Measurements from ENCODE around the gene ITPKB.
A peak's percentile ranks its signal among the peaks of the same experiment; 100 is the strongest.

ITPKB gene

GRCh38 chr1:226704169-226704937 lies 34.7 kb downstream of the ITPKB start:
- DNase-seq (ENCODE audit: low spot score) = no peak

- DNase-seq (ENCODE audit: low spot score) = peak; percentile 74
Observed at GRCh38 chr1:226702957-226703831, 35.9 kb downstream of the ITPKB start.

GRCh38 chr1:226702318-226702956 lies 36.6 kb downstream of the ITPKB start:
- DNase-seq (ENCODE audit: low spot score) = peak; percentile 77

GRCh38 chr1:226700861-226701260 lies 38.2 kb downstream of the ITPKB start:
- DNase-seq (ENCODE audit: low spot score) = no peak

GRCh38 chr1:226699166-226699565 lies 39.9 kb downstream of the ITPKB start:
- DNase-seq (ENCODE audit: low spot score) = no peak

DNA sequence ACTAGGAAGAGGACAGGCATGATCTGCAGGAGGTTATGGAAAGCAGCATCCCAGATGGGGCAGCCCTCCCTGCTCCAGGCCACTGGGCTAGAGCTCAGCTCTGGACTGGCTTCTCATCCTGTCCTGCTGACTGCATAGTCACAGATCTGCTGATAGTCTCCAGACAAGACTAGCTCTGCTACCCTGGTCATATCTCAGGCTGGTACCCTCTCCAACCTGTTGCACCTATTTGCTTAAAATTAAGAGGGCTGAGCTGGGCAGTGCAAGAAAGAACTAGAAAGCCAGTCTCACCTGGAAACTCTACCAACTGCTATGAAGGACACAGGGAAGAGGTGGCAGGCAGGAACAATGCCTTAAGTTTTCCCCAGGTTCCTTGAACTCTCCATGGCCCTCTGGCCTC lies 40.4 kb downstream of the ITPKB start:
- no peak for DNase-seq (ENCODE audit: low spot score)

DNA sequence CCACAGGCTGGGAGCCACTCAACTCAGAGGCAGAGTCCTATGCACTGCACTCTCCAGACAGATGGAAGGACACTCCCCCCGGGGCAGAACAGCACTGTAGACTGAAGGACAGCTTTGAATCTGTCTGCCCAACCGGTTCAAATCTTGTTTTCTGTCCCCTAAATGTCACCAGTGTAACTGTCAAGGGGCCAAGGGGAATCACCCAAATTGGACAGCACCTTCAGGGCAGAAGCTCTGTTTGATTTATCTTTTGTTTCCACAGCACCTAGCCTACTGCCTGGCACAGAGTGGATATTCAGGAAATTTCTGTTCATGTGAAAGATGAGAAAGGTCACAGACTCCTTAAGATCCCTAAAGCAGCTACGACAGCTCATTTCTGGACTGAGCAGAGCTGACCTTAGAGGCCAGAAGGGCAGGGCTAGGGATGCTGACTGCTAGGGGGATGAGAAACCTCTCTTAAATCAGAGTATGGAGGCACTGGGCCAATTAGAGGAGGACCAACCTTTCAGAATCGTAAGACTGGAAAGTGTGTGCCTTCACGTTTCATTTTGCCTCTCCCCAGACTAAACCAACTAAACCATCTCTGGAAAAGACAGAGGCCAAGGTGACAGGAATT lies 41.0 kb downstream of the ITPKB start:
- no peak for DNase-seq (ENCODE audit: low spot score)

- DNase-seq (ENCODE audit: low spot score) = no peak
Observed at GRCh38 chr1:226697151-226697928, 41.7 kb downstream of the ITPKB start.

GRCh38 chr1:226696547-226696946 lies 42.5 kb downstream of the ITPKB start:
- DNase-seq (ENCODE audit: low spot score) = no peak

DNA sequence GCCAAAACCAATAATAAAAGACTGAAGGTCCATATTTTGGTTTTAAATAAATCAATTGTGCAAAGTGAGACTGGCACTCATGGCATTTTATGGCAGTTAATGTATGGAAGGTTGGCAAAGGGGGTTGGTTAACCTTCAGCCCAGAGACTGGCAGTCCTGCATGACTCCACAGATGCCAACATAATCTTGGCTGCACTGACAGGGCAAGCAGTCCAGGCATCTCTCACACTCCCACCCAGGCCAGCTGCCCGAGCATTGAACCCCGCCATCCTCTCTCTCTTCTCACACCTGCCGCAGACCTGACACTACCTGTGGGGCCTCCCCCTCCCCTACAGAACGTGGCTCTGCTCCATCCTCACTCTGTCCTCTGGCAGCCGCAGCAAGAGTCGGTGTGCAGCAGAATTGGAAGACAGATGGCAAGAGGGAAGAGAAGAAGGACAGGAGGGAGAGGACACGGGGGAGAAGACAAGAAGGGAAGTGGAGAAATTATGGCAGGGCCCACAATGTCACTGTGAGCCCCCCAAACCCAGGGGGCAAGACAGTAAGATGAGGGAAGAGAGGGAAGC lies 43.7 kb downstream of the ITPKB start:
- DNase-seq (ENCODE audit: low spot score) = no peak

DNA sequence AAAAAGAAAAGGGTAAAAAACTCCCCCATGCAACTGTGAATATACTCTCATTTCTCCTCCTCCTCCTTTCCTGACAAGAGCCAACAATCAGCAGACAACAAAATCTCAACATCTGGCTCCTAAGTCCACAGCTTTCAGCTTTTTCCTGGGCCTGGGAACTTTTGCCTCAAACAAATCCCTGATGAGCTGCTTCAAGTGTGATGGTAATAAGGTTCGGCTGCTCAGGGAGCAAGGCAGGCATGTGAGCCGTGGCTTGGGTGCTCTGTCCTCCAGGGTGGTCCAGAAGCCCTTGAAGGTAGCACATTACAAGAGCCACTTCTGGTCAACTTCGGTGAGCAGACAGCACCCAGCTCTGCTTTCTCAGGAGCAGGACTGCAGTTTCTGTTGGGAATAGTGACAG lies 46.3 kb downstream of the ITPKB start:
- no peak for DNase-seq (ENCODE audit: low spot score)

DNA sequence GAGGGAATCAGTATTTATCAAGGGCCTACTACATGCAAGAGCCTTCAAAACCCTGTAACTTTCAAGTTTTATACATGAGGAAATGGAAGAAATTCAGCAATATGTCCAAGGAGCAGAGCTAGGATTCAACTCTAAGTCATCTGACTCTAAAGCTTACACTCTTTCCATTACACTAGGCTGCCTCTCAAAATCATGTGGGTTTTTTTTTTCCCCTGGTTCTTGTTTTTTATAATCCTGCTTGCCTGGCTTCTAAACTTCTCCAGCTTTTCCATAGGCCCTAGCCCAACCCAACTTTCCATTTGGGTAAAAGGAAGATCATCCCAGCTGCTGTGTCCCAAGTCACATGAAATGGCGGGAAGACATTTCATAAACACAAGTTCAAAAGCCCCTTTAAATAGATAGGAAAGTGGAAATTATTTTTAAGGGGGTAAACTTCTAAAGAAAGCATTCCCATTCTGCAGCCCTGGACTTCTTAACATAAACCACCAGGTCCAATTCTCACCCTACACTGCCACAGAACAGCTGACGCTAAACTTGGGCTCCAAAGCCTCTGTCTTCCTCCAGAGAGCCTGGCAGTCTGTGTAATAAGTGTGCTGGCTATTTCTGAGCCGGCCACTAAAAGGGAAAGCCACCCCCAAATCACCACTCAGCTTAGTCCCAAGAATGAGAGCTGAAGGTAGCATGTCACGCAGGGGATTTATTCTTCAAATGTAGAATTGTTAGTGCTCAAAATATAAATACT lies 46.9 kb downstream of the ITPKB start:
- no peak for DNase-seq (ENCODE audit: low spot score)

DNA sequence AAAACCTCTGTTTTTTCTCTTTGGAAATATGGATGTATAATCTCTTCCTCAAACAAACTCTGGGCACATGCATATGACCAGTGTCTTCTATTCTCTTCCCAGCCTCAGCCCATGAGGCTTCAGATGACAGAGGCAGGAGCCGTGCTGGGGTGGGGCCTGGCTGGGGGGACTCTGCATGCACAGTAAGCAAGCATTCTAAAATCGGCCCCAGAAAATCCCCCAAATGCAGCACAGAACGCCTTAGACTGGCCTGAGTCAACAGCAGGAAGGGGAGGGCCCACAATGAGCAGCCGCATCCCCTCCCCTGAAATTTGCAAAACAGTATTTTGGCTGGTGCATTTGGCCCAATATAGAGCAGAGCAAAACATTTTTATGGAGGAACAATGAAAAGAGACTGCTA lies 47.8 kb downstream of the ITPKB start:
- no peak for DNase-seq (ENCODE audit: low spot score)

- no peak for DNase-seq (ENCODE audit: low spot score)
Observed at GRCh38 chr1:226690460-226690982, 48.6 kb downstream of the ITPKB start.

DNA sequence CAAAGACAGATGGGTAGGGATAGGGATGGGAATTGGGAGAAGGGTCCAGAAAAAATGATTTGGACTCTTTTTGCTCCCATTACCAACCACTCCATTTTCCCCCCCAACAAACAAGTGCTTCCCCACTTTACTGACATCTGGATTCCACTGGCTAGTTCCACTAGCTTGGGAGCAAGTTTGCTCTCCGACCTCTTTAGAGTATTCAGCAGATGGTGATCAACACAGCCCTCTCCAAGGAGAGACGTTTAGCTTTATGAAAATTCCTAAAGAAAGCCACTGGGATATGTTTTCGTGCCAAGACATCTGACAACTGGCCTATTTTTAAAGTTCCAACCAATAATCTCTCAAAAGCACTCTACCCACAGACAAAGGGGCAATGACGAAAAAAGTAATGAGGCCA lies 50.3 kb downstream of the ITPKB start:
- no peak for DNase-seq (ENCODE audit: low spot score)

DNA sequence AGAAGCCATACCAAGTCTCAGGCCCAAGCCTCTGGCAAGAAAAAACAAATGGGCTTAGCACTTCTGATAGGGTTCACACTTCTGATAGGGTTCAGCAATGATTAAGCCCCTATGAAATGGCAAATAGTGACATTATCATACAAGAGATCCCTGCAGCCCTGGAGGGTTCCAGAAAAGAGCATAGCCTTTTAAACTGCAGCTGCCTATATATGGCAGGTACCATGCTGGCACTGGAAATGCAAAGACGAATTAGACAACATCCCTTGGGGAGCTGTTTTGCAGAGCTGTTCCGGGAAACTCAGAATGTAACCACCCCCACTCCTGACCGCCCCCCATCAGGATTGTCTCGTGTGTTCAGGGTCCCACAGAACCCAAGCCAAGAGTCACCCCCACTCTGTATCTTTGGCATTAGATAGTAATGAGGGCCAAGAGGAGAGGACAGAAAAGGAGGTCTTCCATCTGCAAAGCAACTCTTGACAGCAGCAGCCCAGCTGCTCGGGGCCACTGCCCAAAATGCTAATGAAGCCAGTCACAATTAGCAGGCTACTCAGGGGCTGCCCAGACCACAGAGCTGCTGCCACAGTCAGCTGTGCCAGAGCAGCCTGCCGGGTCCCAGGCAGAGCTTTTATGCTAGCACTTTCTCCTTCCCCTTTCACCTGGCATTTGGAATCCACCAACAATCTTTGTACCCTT lies 50.9 kb downstream of the ITPKB start:
- no peak for DNase-seq (ENCODE audit: low spot score)

- DNase-seq (ENCODE audit: low spot score) = no peak
Observed at GRCh38 chr1:226687426-226687825, 51.7 kb downstream of the ITPKB start.

DNA sequence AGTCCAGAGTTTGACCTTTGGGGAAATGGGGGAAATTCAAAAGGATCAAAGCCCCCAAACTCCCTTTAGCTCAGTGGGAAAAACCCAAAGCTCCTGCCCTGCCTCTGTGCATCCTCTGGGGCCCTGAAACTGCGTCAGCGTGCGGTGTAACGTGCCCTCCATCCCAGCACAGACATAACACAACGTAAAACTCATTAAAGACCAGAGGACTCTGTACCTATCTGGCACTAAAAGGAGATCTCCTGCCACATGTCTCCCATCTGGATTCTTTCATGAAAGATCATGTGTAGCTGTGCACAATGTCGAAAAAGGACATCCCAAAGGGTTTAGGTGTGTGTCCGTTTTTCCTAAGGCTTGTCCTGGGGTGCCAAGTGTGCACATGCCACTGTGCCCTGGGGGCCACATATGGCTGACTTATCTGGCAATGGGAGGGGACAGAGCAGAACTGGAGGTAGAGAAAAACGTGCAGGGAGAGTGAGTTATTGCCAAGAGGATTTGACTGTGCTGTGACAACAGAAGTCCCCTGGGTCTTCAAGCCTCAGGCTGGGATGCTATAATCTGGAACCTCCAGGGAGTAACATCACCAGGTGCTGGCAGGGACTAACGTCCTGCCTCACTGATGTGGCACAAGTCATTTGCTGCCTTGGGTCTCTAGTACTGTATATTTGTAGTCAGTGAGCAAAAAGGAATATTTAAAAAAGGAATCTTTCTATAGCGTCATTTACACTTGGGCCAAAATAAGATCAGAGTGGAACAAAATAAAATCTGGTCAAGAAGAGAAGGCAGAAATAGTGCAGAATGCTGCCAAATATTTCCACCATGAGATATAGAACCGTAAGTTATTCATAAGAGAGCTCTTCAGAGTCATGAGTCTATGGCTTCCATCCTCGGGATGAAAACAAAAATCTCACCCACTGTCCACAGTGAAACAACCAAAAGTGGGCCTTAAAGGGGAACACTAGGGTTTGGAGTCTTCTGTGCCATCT lies 52.3 kb downstream of the ITPKB start:
- no peak for DNase-seq (ENCODE audit: low spot score)
